Mammary epithelial cell (primary cell): ENCODE results near the gene NBEAL2.

Source experiments
- CTCF ChIP-seq, 2 donors: IDR thresholded peaks in 1 of 2; conservative IDR thresholded peaks in 1 of 2; 2 replicates each; pipeline ENCODE4 v1.5.1; 2011 to 2012; ENCODE audit warnings: inconsistent platforms in 2 of 2, low read length in 2 of 2, mild to moderate bottlenecking in 2 of 2, control low read depth in 1 of 2, low read depth in 1 of 2; ENCODE audit not compliant: insufficient read depth in 1 of 2; ENCODE audit errors: extremely low read depth in 1 of 2
- EZH2 ChIP-seq: IDR thresholded peaks from 2 replicates; pipeline ENCODE4 v1.6.1; 2012; ENCODE audit warnings: low read length, inconsistent platforms, borderline replicate concordance

- no peak for TF ChIP-seq CTCF (conservative IDR thresholded peaks at IDR 0.05 in 1 of 2, IDR thresholded peaks at IDR 0.05 in 1 of 2; ENCODE audit: extremely low read depth in 1 of 2, insufficient read depth in 1 of 2, low read depth in 1 of 2, low read length in 2 of 2)
- TF ChIP-seq EZH2, result no peak
Observed at GRCh38 chr3:46997453-46998091, 18.1 kb downstream of the NBEAL2 start.
